ENCODE data around the gene IRF2.
"Not testable (repeated sequence)": the region's sequence is repeated elsewhere in the genome, so short reads cannot be mapped to it uniquely, and the experiment has no call there.

The IRF2 gene

DNA sequence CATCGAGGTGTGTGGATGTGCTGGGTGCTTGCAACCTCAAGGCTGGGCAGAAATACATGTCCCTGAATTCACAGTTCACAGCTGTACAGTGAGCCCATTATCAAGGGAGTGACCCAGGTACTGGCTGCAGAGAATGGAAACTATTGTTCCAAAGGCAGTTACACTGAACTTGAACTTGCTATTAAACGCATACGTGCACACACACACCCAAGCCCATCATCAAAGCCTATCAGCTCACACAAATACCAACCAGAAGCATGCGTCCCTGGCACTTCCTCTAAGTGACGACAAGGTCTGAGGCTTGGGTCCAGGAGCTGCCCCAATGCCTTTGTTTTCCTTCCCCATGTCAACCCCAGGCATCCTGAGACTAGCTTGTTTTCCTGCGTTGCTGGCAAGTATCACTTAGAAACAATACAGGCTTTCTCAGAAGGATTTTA is 88.6 kb downstream of the IRF2 start:
- DNase-seq: peak; percentile 49

DNA sequence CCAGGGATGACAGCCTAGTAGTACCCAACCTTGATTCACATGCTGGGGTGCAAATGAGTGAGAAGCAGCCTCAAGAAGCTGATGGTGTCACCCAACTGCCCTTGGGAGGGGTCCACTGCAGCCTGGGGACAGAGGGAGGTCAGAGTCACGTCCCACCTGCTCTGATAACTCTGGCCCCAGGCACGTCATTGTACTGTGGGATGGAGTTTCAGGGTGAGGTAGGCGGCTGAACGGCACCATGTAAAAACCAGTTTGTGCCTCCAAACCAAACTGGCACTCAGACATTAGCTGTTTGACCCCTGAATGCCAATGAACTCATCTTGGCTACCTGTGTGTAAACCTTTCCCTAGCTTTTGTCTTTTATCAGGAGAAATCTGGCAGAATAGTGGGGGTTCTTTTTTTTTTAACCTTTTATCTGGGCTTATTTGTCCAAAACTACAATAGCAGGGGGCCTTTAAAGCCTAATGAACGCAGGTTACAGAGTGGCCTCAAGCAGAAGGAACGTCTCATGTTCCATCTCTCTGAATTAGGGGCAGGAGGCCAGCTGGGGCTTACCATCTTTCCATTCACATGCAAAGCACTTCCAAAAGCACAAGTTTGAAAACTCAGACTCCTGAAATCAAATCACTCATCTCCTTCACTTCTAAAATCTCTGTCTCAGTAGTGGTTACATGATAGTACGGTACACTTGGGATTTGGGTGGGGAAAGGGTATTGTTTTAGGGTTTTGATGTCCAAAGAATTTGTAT is 89.4 kb downstream of the IRF2 start:
- DNase-seq: no peak

DNA sequence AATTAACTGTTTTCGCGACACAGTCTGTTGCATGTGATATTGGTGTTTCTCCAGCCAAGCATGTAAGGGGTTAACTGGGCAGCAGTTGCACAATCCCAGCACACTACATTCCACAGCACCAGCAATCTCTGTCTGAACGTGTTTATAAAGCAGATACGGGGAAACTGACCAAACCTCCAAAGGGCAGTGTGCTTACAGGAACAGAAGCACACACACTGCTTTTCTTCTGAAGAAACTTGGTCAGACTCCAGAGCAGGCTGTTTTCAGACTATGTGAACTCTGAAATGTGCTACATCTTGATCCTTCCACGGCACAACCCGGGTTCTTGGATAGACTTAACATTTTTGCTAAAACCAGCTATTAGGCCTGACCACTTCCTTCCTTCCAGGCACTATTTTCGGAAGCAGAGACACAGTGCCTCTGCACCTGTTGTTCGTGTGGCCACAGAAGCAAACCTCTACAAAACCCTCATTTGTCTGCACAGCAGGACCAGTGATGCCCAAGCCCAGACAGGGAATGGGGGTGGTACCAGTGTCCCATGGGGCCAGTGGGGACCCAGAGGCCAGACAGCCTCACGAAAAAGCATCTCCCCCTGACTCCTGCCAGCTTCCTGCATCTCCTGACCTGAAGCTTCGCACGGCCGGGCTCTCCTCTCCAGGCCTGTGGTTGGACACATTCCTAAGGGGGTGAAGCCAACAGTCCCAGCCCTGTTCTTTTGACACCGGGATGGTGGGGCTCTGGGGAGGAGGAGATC is 90.1 kb downstream of the IRF2 start:
- DNase-seq: peak; percentile 41

DNA sequence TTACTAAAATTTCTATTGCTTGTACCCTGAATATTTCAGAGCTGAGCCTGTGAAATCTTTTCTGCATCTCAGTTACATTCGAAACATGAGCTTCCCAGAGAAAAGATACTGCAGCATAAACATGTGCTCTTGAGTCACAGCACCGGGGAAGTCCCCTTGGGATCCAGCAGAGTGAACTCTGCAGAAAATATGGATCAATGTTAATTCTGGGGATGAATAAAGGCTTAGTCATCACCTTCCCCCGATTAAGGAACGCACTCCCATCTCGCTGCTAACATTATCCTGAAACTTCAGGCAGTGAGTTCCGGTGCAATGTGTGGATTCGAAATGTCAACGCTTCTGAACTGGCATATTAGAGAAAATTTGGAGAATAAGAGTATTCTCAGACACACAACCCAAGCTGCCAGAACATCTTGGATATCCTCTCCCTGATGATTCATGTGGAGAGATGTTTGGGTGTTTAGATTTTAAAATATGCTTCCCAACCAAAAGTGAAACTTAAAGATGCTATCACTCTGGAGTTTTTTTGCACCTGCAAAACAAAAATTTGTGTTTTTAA is 90.8 kb downstream of the IRF2 start:
- DNase-seq: no peak

DNA sequence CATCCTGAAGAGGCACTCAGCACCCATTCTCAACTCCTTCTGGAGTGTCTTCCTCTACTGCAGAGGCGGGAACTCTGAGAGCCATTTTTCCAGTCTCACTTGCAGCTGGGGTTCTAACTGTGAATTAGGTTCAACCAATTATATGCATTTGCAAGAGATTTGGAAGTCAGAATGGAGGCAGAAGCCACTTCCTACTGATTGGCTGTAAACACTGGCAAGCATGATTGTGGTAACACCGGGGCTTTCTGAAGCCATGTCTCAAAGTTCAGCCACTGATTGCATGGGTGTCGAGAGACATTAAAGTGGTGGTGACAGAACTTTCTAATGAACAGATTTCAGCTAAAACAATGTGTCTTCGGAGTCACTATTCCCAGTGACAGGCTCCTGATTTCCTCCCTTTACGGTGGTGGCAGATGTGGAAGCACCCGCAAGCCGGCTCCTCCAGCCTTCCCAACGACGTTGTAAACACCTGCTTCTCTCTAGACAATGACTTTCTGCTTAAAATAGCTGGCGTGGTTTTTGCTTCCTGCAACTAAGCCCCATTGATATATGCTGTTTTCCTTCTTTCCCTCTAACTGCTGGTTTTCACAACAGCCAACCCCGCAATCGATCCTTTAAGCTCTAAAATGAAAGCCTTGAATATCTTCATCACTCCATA is 92.0 kb downstream of the IRF2 start:
- DNase-seq: no peak

DNA sequence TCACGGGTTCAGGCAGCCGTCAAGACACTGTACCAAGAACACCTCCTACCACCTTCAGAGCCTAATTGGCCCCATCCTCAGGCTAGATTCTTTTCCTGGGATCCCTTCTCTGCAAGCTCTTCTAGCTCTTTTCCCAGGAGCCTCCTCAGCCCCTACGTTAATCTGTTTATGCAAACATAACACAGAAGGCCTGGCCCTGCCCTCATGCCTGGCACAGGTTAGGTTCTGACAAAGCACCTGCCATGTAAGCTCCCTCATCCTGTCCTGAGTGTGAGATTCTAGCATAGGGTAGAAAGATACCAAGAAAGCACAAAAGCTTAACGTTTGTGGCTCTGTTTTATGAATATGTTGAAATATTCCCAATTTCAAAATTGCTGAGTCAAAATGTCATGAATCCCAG is 93.6 kb downstream of the IRF2 start:
- no peak for DNase-seq

DNA sequence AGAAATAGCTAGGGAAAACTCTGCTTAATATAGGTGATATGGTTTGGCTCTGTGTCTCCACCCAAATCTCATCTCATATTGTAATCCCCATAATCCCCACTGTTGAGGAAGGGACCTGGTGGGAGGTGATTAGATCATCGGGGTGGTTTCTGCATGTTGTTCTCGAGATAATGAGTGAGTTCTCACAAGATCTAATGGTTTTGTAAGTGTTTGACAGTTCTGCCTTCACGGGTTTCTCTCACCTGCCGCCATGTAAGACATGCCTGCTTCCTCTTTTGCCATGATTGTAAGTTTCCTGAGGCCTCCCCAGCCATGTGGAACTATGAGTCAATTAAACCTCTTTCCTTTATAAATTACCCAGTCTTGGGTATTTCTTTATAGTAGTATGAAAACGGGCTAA is 94.1 kb downstream of the IRF2 start:
- not testable (repeated sequence) for DNase-seq

DNA sequence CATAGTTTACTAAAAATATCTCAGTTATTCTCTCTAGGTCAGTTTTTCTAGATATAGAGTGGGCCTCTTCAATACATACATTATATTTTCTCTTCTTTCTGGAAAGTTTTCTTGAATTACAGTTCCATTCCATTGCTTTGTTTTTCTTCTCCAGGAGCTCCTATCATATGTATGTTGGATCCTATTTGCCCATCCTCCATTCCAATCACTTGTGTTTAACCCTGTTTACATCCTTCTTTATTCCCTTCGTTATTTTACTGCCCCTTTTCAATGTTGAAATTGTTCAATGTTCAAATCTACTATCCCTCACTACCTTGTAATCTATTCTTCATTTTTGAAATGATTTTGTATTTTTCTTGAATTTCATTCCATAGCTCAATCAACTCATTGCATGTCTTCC is 97.4 kb downstream of the IRF2 start:
- no peak for DNase-seq

DNA sequence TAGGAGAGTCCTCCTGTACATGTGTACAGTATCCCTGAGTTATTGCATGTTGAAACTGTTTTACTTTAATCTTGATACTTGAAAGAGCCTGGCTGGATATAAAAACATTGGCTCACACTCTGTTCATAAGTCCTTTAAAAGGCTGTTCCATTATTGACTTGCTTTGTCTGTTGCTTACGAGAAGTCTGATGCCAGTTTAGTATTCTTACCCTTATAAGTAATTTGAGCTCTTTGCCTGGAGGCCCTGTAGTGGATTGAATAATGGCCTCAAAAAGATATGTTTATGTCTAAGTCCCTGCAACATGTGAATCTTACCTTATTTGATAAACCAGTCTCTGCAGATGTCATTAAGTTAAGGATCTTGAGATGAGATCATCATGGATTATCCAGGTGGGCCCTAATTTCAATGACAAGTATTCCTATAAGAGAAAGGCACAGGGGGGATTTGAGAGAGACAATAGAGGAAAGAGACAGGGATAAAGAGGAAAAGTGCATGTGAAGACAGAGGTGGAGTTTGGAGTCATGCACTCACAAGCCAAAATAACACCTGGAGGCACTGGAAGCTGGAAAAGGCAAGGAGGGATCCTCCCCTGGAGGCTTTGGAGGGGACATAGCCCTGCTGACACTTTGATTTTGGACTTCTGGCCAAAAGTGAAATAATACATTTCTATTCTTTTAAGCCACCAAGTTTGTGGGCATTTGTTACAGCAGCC is 98.1 kb downstream of the IRF2 start:
- DNase-seq: no peak

DNA sequence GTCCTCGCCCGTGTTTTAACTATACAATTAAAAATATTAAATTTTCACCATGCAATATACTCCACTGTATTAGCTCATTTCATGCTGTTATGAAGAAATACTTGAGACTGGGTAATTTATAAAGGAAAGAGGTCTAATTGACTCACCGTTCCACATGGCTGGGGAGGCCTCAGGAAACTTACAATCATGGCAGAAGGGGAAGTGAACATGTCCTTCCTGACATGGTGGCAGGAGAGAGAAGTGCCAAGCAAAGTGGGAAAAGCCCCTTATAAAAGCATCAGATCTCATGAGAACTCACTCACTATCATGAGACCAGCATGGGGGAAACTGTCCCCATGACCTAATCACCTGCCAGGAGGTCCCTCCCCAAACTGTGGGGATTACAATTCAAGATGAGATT is 98.7 kb downstream of the IRF2 start:
- not testable (repeated sequence) for DNase-seq

DNA sequence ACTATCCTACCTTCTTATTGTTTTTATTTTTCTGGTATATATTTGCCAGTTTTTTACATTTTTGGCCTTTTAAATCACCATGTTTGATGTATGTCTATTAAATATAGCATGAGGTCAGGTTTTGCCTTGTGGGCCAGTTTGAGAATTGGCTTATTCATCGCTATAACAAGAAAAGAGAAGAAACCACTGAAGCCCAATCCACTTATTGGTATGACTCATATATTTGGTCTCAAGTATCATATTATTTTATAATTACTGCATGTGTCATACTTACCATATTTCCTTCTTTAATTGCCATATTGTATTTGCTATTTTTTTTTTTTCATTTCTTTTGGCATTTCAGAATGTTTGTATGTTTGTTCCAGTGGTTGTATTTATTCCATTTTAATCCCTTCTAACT is 99.3 kb downstream of the IRF2 start:
- no peak for DNase-seq

DNA sequence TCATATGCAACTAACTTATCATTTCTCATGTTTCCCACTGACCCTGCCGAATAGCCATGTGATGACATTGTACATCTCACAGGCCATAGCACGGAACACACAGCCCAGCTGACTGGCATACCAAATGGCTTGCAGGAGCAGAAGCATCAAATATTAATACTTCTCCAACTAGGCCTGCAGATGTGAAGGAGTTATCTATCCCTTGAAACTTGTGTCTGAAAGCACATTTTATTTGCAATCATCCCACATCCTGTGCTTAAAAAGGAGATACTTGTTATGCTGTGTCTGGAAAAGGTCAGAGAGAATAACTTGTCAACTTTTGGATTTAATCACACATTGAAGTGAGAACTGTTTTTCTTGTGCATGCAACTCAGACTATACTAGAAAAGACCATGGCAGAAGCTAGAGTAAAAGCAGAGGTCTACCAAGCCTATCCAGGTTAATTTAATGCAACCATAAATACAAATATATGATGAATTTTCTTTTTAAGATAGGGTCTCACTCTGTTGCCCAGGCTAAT is 100.4 kb downstream of the IRF2 start:
- DNase-seq: no peak

DNA sequence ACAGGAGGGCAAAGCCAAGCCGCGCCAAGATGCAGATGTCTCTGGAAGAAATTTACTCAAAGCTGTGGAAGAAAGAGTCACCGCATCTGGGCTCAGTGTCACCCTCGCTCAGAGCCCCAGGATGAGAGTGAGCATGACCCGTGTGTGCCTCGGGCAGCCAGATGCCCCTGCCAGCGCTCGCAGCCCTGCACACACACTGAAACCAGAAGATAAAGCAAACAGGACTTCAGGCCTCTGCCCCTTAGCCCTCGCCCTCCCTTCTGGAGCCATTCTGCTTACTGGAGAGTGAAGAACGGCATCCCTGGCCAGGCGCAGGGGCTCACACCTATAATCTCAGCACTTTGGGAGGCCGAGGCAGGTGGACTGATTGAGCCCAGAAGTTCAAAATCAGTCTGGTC is 103.0 kb downstream of the IRF2 start:
- DNase-seq: no peak

DNA sequence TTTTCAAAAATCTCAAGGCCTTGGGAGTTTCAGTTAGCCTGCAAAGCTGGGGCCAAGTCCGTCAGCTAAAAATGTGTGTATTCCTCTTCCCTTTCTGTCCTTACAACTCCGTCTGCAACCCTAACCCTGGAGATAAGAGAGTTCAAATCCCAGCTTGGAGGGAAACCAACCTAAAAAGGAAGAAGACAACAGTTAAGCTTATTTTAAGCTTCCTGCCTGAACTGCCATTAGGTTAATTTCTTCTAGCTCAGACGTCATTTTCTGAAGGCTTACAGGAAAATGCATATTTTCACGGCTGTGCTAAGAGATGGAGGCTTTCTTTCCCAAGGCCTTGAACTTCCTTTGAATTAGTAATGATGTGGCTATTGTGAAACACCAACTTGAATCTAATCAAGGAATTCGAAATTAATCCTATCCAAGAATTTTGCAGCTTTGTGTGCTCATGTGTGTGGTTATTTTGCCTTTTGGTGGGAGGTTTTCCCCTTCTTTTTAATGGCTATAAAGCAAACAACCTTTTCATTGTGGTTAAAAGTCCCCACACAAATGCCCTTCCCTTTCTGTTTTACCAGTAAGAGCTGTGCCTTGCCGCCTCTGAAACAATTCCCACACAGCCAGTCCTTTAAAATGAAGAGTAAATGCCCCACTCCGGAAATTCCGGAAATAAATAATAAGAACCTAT is 103.5 kb downstream of the IRF2 start:
- no peak for DNase-seq

DNA sequence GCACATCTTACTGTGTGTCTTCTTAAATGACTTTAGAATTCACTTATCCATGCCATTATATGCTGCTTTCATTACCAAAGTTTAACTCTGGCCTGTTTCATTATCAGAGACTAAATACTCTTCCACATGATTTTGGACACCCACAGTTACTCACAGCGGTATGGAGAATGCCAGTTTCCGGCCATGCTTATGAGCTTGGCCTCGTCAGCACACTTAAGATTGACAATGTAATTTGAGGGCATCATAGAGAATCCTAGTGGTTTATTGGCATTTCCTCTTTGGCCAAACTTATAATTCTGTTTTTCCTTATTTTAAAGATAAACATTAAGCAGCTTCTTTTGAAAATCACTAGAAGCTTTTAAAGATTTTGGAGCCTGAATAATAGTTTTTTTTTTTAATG is 104.5 kb downstream of the IRF2 start:
- no peak for DNase-seq

DNA sequence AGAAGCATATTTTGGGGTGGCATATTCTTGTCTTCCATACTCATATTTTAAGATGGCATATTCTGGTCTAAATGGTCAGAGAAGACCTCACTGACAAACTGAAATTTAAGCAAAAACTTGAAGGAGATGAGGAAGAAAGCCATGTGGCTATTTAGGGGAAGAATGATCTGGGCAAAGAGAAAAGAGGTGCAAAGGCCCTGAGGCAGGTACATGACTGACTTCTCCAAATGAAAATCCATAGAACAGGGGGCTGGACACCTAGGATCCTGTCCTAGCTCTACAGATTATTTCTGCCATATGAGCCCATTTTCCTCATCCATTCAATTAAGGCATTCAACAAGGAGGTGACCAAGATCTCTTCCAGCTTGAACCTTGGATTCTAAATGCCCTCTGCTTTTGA is 105.6 kb downstream of the IRF2 start:
- DNase-seq: no peak

DNA sequence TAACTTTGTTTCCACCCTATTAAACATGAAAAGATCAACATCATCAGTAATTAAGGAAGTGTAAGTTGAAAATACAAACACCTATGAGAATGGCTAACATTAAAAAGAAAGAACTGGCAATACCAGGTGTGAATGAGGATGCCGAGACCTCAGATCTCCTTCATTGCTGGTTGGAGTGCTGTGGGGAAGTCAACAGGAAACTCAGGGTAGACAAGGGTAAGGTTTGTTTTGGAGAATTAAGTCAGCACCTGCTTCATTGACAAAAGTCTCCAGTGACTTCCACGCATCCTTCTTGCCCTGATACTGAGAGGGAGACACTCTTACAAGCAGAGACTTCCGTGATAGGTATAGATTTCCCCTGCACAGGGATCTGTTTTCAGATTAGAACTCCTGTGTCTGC is 106.1 kb downstream of the IRF2 start:
- DNase-seq: no peak

DNA sequence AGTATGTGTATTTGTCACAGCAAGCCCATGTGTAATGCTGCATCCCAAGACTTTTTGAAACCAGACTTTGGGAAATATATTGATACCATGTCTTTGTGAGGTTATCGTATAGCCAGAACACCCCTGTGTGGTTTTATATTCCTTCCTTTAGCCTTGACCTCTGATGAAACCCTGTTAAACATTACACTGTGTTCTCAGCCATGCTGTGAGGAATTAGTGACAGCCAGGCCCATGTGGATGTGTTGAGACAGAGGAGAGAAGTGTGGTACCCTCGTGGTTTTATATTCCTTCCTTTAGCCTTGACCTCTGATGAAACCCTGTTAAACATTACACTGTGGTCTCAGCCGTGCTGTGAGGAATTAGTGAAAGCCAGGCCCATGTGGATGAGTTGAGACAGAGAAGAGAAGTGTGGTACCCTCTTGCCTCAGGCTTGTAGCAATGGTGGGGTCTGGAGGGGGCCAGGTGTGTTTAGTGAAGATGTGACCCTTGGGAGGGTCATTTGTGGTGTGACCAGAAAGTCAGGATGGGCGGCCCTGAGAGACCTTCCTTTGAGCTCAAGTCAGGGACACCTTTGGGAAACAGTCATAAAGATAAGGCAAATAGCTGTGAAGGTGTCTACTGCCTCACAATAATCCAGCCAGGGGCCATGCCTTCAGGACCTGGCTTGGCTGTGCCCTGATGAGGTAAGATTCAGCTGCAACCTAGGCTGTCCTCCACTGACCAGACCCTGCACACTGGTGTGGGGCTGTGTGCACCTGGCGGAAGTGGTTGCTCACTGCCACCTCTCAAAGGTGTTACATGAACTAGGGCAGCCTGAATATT is 110.0 kb downstream of the IRF2 start:
- DNase-seq: no peak

DNA sequence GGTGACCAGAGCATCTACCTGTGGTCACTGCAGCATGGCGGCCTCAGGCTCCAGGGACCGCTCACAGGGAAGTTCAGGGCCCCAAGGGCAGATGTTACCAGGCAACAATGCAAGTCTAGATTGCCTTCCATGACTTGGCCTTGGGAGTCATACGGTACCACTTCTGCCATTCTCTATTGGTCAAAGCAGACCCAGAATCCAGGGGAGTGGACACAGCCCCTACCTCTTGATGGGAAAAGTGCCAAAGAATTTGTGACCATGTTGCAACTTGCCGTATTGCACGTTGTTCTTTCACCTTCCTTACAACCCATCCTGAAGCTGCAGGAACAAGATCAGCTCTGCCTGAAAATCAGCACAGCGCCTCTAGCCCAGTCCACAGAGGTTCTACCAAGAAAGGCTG is 111.1 kb downstream of the IRF2 start:
- DNase-seq: no peak

DNA sequence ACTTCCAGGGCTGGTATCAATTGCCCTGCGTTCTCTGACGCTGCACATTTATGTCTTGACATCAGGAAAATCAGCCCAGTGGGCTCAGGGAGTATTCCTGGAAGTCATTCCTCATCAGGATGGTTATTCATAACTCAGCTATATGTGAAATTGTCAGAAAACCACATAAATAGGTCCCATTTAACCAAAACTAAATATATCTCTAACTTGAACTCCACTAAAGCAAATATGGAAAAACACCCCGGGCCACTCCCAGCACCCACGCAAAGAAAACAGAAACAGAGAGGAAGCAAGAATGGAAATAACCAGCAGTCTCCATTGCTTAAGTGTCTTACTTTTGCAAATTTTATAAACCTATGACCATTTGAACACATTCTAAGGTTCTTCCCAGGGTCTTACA is 112.0 kb downstream of the IRF2 start:
- DNase-seq: no peak

DNA sequence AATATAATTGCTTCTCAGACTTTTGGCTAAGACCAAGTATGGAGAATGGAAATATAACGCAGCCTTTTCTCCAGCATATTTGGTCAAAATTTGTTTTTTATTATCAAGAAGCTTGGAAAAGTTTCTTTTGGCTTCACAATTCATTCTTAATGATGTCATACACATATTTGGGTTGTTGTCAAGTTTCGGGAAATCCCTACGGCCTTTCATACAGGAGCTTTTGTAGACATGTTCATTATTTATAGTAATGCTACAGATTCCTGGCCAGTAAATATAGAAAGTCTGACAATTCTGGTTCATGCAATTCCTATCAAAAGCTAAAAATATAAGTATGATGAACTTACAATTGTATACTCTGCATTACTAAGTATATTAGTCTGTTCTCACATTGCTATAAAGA is 112.9 kb downstream of the IRF2 start:
- no peak for DNase-seq
